IPS DF 6.9 (cell line): ENCODE measurements around the gene CMC4.

ENCODE experiments used
- DNase-seq: peaks from one replicate; pipeline ENCODE4 v3.0.0-alpha.2; 2013; ENCODE audit warnings: low read depth, low spot score
- H3K27ac ChIP-seq: one replicate; pipeline ENCODE4 v1.5.1; 2013; ENCODE audit warnings: low read length, control low read depth
- H3K27me3 ChIP-seq: 2 replicates; pipeline ENCODE4 v1.6.1; 2013; ENCODE audit warnings: mild to moderate bottlenecking, low read length; ENCODE audit not compliant: control insufficient read depth, insufficient read depth
- H3K36me3 ChIP-seq: 2 replicates; pipeline ENCODE4 v1.6.1; 2013; ENCODE audit warnings: low read length; ENCODE audit not compliant: control insufficient read depth, insufficient read depth
- H3K4me1 ChIP-seq: 2 replicates; pipeline ENCODE4 v1.6.1; 2013; ENCODE audit warnings: low read length; ENCODE audit not compliant: control insufficient read depth, insufficient read depth
- H3K4me3 ChIP-seq: 2 replicates; pipeline ENCODE4 v1.5.1; 2013; ENCODE audit warnings: mild to moderate bottlenecking, low read length
- H3K9me3 ChIP-seq: 2 replicates; pipeline ENCODE4 v1.6.1; 2013; ENCODE audit warnings: low read length, inconsistent platforms; ENCODE audit not compliant: control insufficient read depth, insufficient read depth
- WGBS: extraction: QIAGEN DNeasy Blood & Tissue Kit; methylation state at CpG from one replicate; pipeline ENCODE4 v1.1.7; 2013; ENCODE audit warnings: mixed read lengths, missing lambda C conversion rate; ENCODE audit not compliant: insufficient read length, insufficient coverage; 5-methylcytosine and 5-hydroxymethylcytosine counted together

CMC4 gene

GRCh38 chrX:155054255-155054654, 16.7 kb downstream of the CMC4 start:
- Histone ChIP-seq H3K9me3 (no peaks in the 10 kb centered on the region), H3K27me3 (no peaks in the 10 kb centered on the region), H3K27ac (no peak overlapping the region), H3K4me1 (no peaks in the 10 kb centered on the region), H3K4me3 (no peak overlapping the region), H3K36me3 (no peaks in the 10 kb centered on the region; the same call in 1 of the 2 replicates)
- DNase-seq = no peak
- no CpG with 5 or more reads among the region's 4 CpGs for WGBS

- Histone ChIP-seq H3K27me3 (no peaks in the 10 kb centered on the region), H3K9me3 (no peaks in the 10 kb centered on the region), H3K36me3 (no peaks in the 10 kb centered on the region; the same call in 1 of the 2 replicates), H3K4me1 (no peaks in the 10 kb centered on the region), H3K27ac (no peak overlapping the region), H3K4me3 (no peak overlapping the region)
- DNase-seq = no peak
- no CpG with 5 or more reads among the region's 3 CpGs for WGBS
Measured at GRCh38 chrX:155053656-155054055, 17.3 kb downstream of the CMC4 start.

- no peak overlapping the region for H3K4me3 ChIP-seq
- H3K27me3 ChIP-seq = no peaks in the 10 kb centered on the region
- H3K4me1 ChIP-seq = no peaks in the 10 kb centered on the region
- WGBS = no CpG with 5 or more reads among the region's 5 CpGs
- no peaks in the 10 kb centered on the region; the same call in 1 of the 2 replicates for H3K36me3 ChIP-seq
- H3K27ac ChIP-seq = no peak overlapping the region
- no peak for DNase-seq
- no peaks in the 10 kb centered on the region for H3K9me3 ChIP-seq
Measured at GRCh38 chrX:155052738-155053498, 18.0 kb downstream of the CMC4 start.

- Histone ChIP-seq H3K27ac (no peak overlapping the region), H3K36me3 (no peaks in the 10 kb centered on the region), H3K9me3 (no peaks in the 10 kb centered on the region), H3K4me1 (no peaks in the 10 kb centered on the region), H3K27me3 (no peaks in the 10 kb centered on the region), H3K4me3 (no peak overlapping the region)
- peak; percentile 16 for DNase-seq
- WGBS = no CpG with 5 or more reads among the region's 9 CpGs
Measured at GRCh38 chrX:155048977-155049619, 21.8 kb downstream of the CMC4 start.

GRCh38 chrX:155046811-155047528, 24.0 kb downstream of the CMC4 start:
- Histone ChIP-seq H3K9me3 (no peaks in the 10 kb centered on the region), H3K27me3 (no peaks in the 10 kb centered on the region), H3K4me3 (no peak overlapping the region), H3K27ac (no peak overlapping the region), H3K36me3 (no peaks in the 10 kb centered on the region), H3K4me1 (no peaks in the 10 kb centered on the region)
- WGBS = no CpG with 5 or more reads among the region's 5 CpGs
- DNase-seq = no peak

GRCh38 chrX:155046129-155046810, 24.7 kb downstream of the CMC4 start:
- Histone ChIP-seq H3K27ac (no peak overlapping the region), H3K9me3 (no peaks in the 10 kb centered on the region), H3K4me1 (no peaks in the 10 kb centered on the region), H3K36me3 (no peaks in the 10 kb centered on the region), H3K4me3 (no peak overlapping the region), H3K27me3 (no peaks in the 10 kb centered on the region)
- WGBS = no CpG with 5 or more reads among the region's 6 CpGs
- no peak for DNase-seq

- Histone ChIP-seq H3K36me3 (no peaks in the 10 kb centered on the region), H3K4me1 (no peaks in the 10 kb centered on the region), H3K27ac (no peak overlapping the region), H3K4me3 (no peak overlapping the region), H3K9me3 (no peaks in the 10 kb centered on the region), H3K27me3 (no peaks in the 10 kb centered on the region)
- DNase-seq = no peak
- no CpG with 5 or more reads among the region's 4 CpGs for WGBS
Measured at GRCh38 chrX:155035688-155036087, 35.2 kb downstream of the CMC4 start.

- no peaks in the 10 kb centered on the region for H3K36me3 ChIP-seq
- no peaks in the 10 kb centered on the region for H3K4me1 ChIP-seq
- H3K27me3 ChIP-seq = no peaks in the 10 kb centered on the region
- H3K27ac ChIP-seq = no peak overlapping the region
- H3K9me3 ChIP-seq = no peaks in the 10 kb centered on the region
- WGBS = no CpG with 5 or more reads among the region's 5 CpGs
- no peak overlapping the region for H3K4me3 ChIP-seq
- DNase-seq = no peak
Measured at GRCh38 chrX:155031657-155032056, 39.3 kb downstream of the CMC4 start.

- Histone ChIP-seq H3K4me3 (no peak overlapping the region), H3K27ac (no peak overlapping the region)
- DNase-seq = no peak
Measured at GRCh38 chrX:155028877-155029291, 42.1 kb downstream of the CMC4 start.

GRCh38 chrX:155028129-155028528, 42.8 kb downstream of the CMC4 start:
- DNase-seq = no peak
- no peak overlapping the region for H3K4me3 ChIP-seq
- no peak overlapping the region for H3K27ac ChIP-seq
- no CpG with 5 or more reads among the region's 3 CpGs for WGBS
- no peaks in the 10 kb centered on the region for H3K9me3 ChIP-seq
- H3K27me3 ChIP-seq = no peaks in the 10 kb centered on the region
- H3K4me1 ChIP-seq = no peaks in the 10 kb centered on the region
- H3K36me3 ChIP-seq = no peaks in the 10 kb centered on the region

More at GRCh38 chrX:155028877-155029291, 42.1 kb downstream of the CMC4 start:
- no peaks in the 10 kb centered on the region for H3K9me3 ChIP-seq
- no peaks in the 10 kb centered on the region for H3K36me3 ChIP-seq
- WGBS = no CpG with 5 or more reads among the region's 2 CpGs
- no peaks in the 10 kb centered on the region for H3K4me1 ChIP-seq
- H3K27me3 ChIP-seq = no peaks in the 10 kb centered on the region
